ENCODE results near the gene CLTC. TPM values are rescaled to one million over a fixed set of nuclear protein-coding genes. Genes with fewer than 3 reads are reported as not detected.

The CLTC gene
- total RNA-seq, 1 experiment from 2014 or later, result 206 TPM

GRCh38 chr17:59694344-59694743, 74.6 kb downstream of the CLTC start:
- Histone ChIP-seq H3K9me3 (ENCODE audit: insufficient read depth, low read depth) (no peaks in the 10 kb centered on the region), H4K20me1 (ENCODE audit: insufficient read depth) (peaks cover 73% of the 10 kb centered on the region), H3K79me2 (ENCODE audit: low read depth) (peaks cover 68% of the 10 kb centered on the region), H3K27me3 (ENCODE audit: insufficient read depth, low read depth) (no peaks in the 10 kb centered on the region), H3K4me1 (replicated peaks; ENCODE audit: insufficient read depth) (peaks cover 12% of the 10 kb centered on the region; the same call in 1 of the 2 replicates), H3K36me3 (ENCODE audit: low read depth) (peaks cover 75% of the 10 kb centered on the region), H2AFZ (no peak overlapping the region), H3K4me2 (no peak overlapping the region), H3F3A (ENCODE audit: insufficient read depth, low read depth) (peaks cover 95% of the 10 kb centered on the region), H3K9me2 (ENCODE audit: insufficient read depth) (no peaks in the 10 kb centered on the region), H3K4me3 (no peak overlapping the region), H3K27ac (peak overlapping the region; percentile 81)
- CTCF ChIA-PET, result no interaction called here
- DNase-seq, result no peak
- POLR2A ChIA-PET (ENCODE audit: unreplicated experiment), result no interaction called here
- BruUV-seq (replicated peaks), result no TSS peak
- TF ChIP-seq CTCF (conservative IDR thresholded peaks at IDR 0.05) (no peak), EZH2 (IDR thresholded peaks at IDR 0.05; ENCODE audit: low read depth) (no peak)
- intact Hi-C loops (cut with micrococcal nuclease; ENCODE audit: unreplicated experiment), result no loop called here

GRCh38 chr17:59695945-59696681, 76.4 kb downstream of the CLTC start:
- no TSS peak for BruUV-seq (replicated peaks)
- ChIA-PET POLR2A (ENCODE audit: unreplicated experiment) (no interaction called here), CTCF (no interaction called here)
- TF ChIP-seq CTCF (conservative IDR thresholded peaks at IDR 0.05) (no peak), EZH2 (IDR thresholded peaks at IDR 0.05; ENCODE audit: low read depth) (no peak)
- no peak for DNase-seq
- no peaks in the 10 kb centered on the region for H3K27me3 ChIP-seq (ENCODE audit: insufficient read depth, low read depth)
- no peak overlapping the region for H3K4me2 ChIP-seq
- peak overlapping the region; percentile 81 for H3K27ac ChIP-seq
- peaks cover 71% of the 10 kb centered on the region for H3K36me3 ChIP-seq (ENCODE audit: low read depth)
- H3K9me3 ChIP-seq (ENCODE audit: insufficient read depth, low read depth), result no peaks in the 10 kb centered on the region
- H3F3A ChIP-seq (ENCODE audit: insufficient read depth, low read depth), result peaks cover 95% of the 10 kb centered on the region
- intact Hi-C loops (cut with micrococcal nuclease; ENCODE audit: unreplicated experiment), result no loop called here
- H4K20me1 ChIP-seq (ENCODE audit: insufficient read depth), result peaks cover 77% of the 10 kb centered on the region
- no peaks in the 10 kb centered on the region for H3K9me2 ChIP-seq (ENCODE audit: insufficient read depth)
- H3K79me2 ChIP-seq (ENCODE audit: low read depth), result peaks cover 70% of the 10 kb centered on the region
- H3K4me1 ChIP-seq (replicated peaks; ENCODE audit: insufficient read depth), result peaks cover 12% of the 10 kb centered on the region; the same call in 1 of the 2 replicates
- no peak overlapping the region for H2AFZ ChIP-seq
- no peak overlapping the region for H3K4me3 ChIP-seq

- no peaks in the 10 kb centered on the region for H3K9me3 ChIP-seq (ENCODE audit: insufficient read depth, low read depth)
- H2AFZ ChIP-seq, result no peak overlapping the region
- no peaks in the 10 kb centered on the region for H3K27me3 ChIP-seq (ENCODE audit: insufficient read depth, low read depth)
- peak overlapping the region; percentile 81 for H3K27ac ChIP-seq
- no TSS peak for BruUV-seq (replicated peaks)
- no peak for DNase-seq
- peaks cover 12% of the 10 kb centered on the region; the same call in 1 of the 2 replicates for H3K4me1 ChIP-seq (replicated peaks; ENCODE audit: insufficient read depth)
- no peak overlapping the region for H3K4me3 ChIP-seq
- intact Hi-C loops (cut with micrococcal nuclease; ENCODE audit: unreplicated experiment), result no loop called here
- H3F3A ChIP-seq (ENCODE audit: insufficient read depth, low read depth), result peaks cover 98% of the 10 kb centered on the region
- H3K4me2 ChIP-seq, result no peak overlapping the region
- CTCF ChIA-PET, result no interaction called here
- peaks cover 77% of the 10 kb centered on the region for H3K79me2 ChIP-seq (ENCODE audit: low read depth)
- no peak for TF ChIP-seq EZH2 (IDR thresholded peaks at IDR 0.05; ENCODE audit: low read depth)
- no peak for TF ChIP-seq CTCF (conservative IDR thresholded peaks at IDR 0.05)
- peaks cover 69% of the 10 kb centered on the region for H3K36me3 ChIP-seq (ENCODE audit: low read depth)
- no peaks in the 10 kb centered on the region for H3K9me2 ChIP-seq (ENCODE audit: insufficient read depth)
- POLR2A ChIA-PET (ENCODE audit: unreplicated experiment), result no interaction called here
- peaks cover 82% of the 10 kb centered on the region for H4K20me1 ChIP-seq (ENCODE audit: insufficient read depth)
These were observed 77.1 kb downstream of the CLTC start for GRCh38 chr17:59696682-59697277.
